Type B pancreatic cell (in vitro differentiated cells): ENCODE measurements around the gene CISTR. TPM values are rescaled to one million over a fixed set of nuclear protein-coding genes. Genes with fewer than 3 reads are reported as not detected.
"Not testable (repeated sequence)": the region's sequence is repeated elsewhere in the genome, so short reads cannot be mapped to it uniquely, and the experiment has no call there.

Experiments
- DNase-seq: peaks from one replicate; pipeline ENCODE4 v3.0.0; 2021; ENCODE audit warnings: mixed read lengths; ENCODE audit not compliant: unreplicated experiment; ENCODE audit errors: extremely low spot score
- H3K27ac Mint-ChIP-seq: 2 replicates; pipeline ENCODE4 v1.8.0; 2021; ENCODE audit warnings: mild to moderate bottlenecking, mixed read lengths
- H3K27me3 Mint-ChIP-seq: 2 replicates; pipeline ENCODE4 v1.8.0; 2021; ENCODE audit warnings: mixed read lengths
- H3K36me3 Mint-ChIP-seq: 2 replicates; pipeline ENCODE4 v1.8.0; 2021; ENCODE audit warnings: mixed read lengths
- H3K4me1 Mint-ChIP-seq: one replicate; pipeline ENCODE4 v1.8.0; 2021; ENCODE audit warnings: mixed read lengths; ENCODE audit not compliant: unreplicated experiment
- H3K4me3 Mint-ChIP-seq: 2 replicates; pipeline ENCODE4 v1.8.0; 2021; ENCODE audit warnings: mild to moderate bottlenecking, mixed read lengths
- H3K9me3 Mint-ChIP-seq: 2 replicates; pipeline ENCODE4 v1.8.0; 2021; ENCODE audit warnings: mixed read lengths
- CTCF ChIP-seq: fragments of 200-600 bp; sonication (generic); conservative IDR thresholded peaks from 2 replicates; pipeline ENCODE4 v1.5.0; 2021; ENCODE audit warnings: antibody characterized with exemption, mild to moderate bottlenecking
- total RNA-seq: library from RNA; stranded (reverse); gene quantifications from 2 replicates; pipeline ENCODE4 v1.2.1, GENCODE V29; 2021; ENCODE audit warnings: low replicate concordance

The CISTR gene
- total RNA-seq, 1 donor from 2014 or later: not detected

GRCh38 chr12:53781228-53781801 is 29.5 kb upstream of the CISTR start:
- H3K4me3 Mint-ChIP-seq: no peak overlapping the region
- peaks cover 87% of the 10 kb centered on the region for H3K27me3 Mint-ChIP-seq
- no peaks in the 10 kb centered on the region for H3K9me3 Mint-ChIP-seq
- H3K27ac Mint-ChIP-seq: no peak overlapping the region
- no peaks in the 10 kb centered on the region for H3K4me1 Mint-ChIP-seq
- DNase-seq: no peak
- no peak for TF ChIP-seq CTCF
- H3K36me3 Mint-ChIP-seq: no peaks in the 10 kb centered on the region

GRCh38 chr12:53780323-53780722 is 28.5 kb upstream of the CISTR start:
- peaks cover 87% of the 10 kb centered on the region for H3K27me3 Mint-ChIP-seq
- H3K36me3 Mint-ChIP-seq: no peaks in the 10 kb centered on the region
- H3K4me1 Mint-ChIP-seq: no peaks in the 10 kb centered on the region
- no peak for TF ChIP-seq CTCF
- DNase-seq: no peak
- H3K9me3 Mint-ChIP-seq: no peaks in the 10 kb centered on the region
- no peak overlapping the region for H3K27ac Mint-ChIP-seq
- no peak overlapping the region for H3K4me3 Mint-ChIP-seq

GRCh38 chr12:53779679-53780078 is 27.9 kb upstream of the CISTR start:
- H3K36me3 Mint-ChIP-seq, H3K4me1 Mint-ChIP-seq, H3K9me3 Mint-ChIP-seq, H3K27ac Mint-ChIP-seq, H3K4me3 Mint-ChIP-seq, DNase-seq: not testable (repeated sequence)
- H3K27me3 Mint-ChIP-seq: peaks cover 87% of the 10 kb centered on the region

GRCh38 chr12:53777936-53778644 is 26.3 kb upstream of the CISTR start:
- Mint-ChIP-seq H3K27ac (no peak overlapping the region), H3K36me3 (no peaks in the 10 kb centered on the region), H3K27me3 (peaks cover 80% of the 10 kb centered on the region), H3K9me3 (no peaks in the 10 kb centered on the region), H3K4me3 (no peak overlapping the region), H3K4me1 (no peaks in the 10 kb centered on the region)
- no peak for DNase-seq
- no peak for TF ChIP-seq CTCF

- H3K9me3 Mint-ChIP-seq: no peaks in the 10 kb centered on the region
- H3K27me3 Mint-ChIP-seq: peaks cover 80% of the 10 kb centered on the region
- no peak overlapping the region for H3K27ac Mint-ChIP-seq
- no peaks in the 10 kb centered on the region for H3K36me3 Mint-ChIP-seq
- no peak for DNase-seq
- no peak overlapping the region for H3K4me3 Mint-ChIP-seq
- TF ChIP-seq CTCF: no peak
- H3K4me1 Mint-ChIP-seq: no peaks in the 10 kb centered on the region
Measured at GRCh38 chr12:53777412-53777811, 25.6 kb upstream of the CISTR start.

- Mint-ChIP-seq H3K36me3 (no peaks in the 10 kb centered on the region), H3K9me3 (no peaks in the 10 kb centered on the region), H3K4me1 (no peaks in the 10 kb centered on the region), H3K27ac (no peak overlapping the region), H3K27me3 (peaks cover 80% of the 10 kb centered on the region), H3K4me3 (no peak overlapping the region)
- DNase-seq: no peak
- TF ChIP-seq CTCF: no peak
Measured at GRCh38 chr12:53776872-53777271, 25.1 kb upstream of the CISTR start.
